ENCODE data around the gene PRKCSH.

PRKCSH gene

GRCh38 chr19:11499220-11499726, 63.8 kb downstream of the PRKCSH start:
- Histone ChIP-seq H3K9me3 (ENCODE audit: insufficient read depth, low read length) (no peaks in the 10 kb centered on the region), H3K9ac (ENCODE audit: low read length) (no peak overlapping the region), H3K27me3 (ENCODE audit: low read depth, low read length) (no peaks in the 10 kb centered on the region), H3K4me2 (ENCODE audit: low read length) (no peak overlapping the region), H3K4me1 (ENCODE audit: low read length) (no peaks in the 10 kb centered on the region), H4K20me1 (ENCODE audit: insufficient read depth, low read length) (0 out of 2 replicates have a peak, but pooled peaks cover 4% of the 10 kb centered on the region), H3K79me2 (ENCODE audit: low read length) (0 out of 2 replicates have a peak, but pooled peaks cover under 1% of the 10 kb centered on the region), H3K27ac (ENCODE audit: low read length) (no peak overlapping the region), H2AFZ (ENCODE audit: low read depth, low read length) (no peak overlapping the region), H3K4me3 (ENCODE audit: low read length) (no peak overlapping the region), H3K36me3 (replicated peaks; ENCODE audit: low read depth, low read length) (peaks cover 8% of the 10 kb centered on the region)
- TF ChIP-seq CTCF (IDR thresholded peaks at IDR 0.05; ENCODE audit: low read depth, low read length) (no peak), EZH2phosphoT487 (IDR thresholded peaks at IDR 0.05; ENCODE audit: low read depth) (no peak)

GRCh38 chr19:11499890-11500420, 64.5 kb downstream of the PRKCSH start:
- H3K4me2 ChIP-seq (ENCODE audit: low read length), result no peak overlapping the region
- no peak overlapping the region for H3K9ac ChIP-seq (ENCODE audit: low read length)
- no peak for TF ChIP-seq CTCF (IDR thresholded peaks at IDR 0.05; ENCODE audit: low read depth, low read length)
- no peak for TF ChIP-seq EZH2phosphoT487 (IDR thresholded peaks at IDR 0.05; ENCODE audit: low read depth)
- no peak overlapping the region for H3K27ac ChIP-seq (ENCODE audit: low read length)
- H3K27me3 ChIP-seq (ENCODE audit: low read depth, low read length), result no peaks in the 10 kb centered on the region
- H3K4me1 ChIP-seq (ENCODE audit: low read length), result peaks cover 6% of the 10 kb centered on the region
- no peak overlapping the region for H2AFZ ChIP-seq (ENCODE audit: low read depth, low read length)
- H3K4me3 ChIP-seq (ENCODE audit: low read length), result no peak overlapping the region
- peaks cover 7% of the 10 kb centered on the region for H3K36me3 ChIP-seq (replicated peaks; ENCODE audit: low read depth, low read length)
- 0 out of 2 replicates have a peak, but pooled peaks cover 6% of the 10 kb centered on the region for H3K79me2 ChIP-seq (ENCODE audit: low read length)
- H3K9me3 ChIP-seq (ENCODE audit: insufficient read depth, low read length), result no peaks in the 10 kb centered on the region
- 0 out of 2 replicates have a peak, but pooled peaks cover 4% of the 10 kb centered on the region for H4K20me1 ChIP-seq (ENCODE audit: insufficient read depth, low read length)

Measured in OCI-LY3 (cell line).